ENCODE results near the gene GADD45G. TPM values are rescaled to one million over a fixed set of nuclear protein-coding genes. Genes with fewer than 3 reads are reported as not detected.
A peak's percentile ranks its signal among the peaks of the same experiment; 100 is the strongest.

The GADD45G gene
- total RNA-seq, 1 donor from 2014 or later = 16.2 TPM

- Histone ChIP-seq H3K4me1 (no peaks in the 10 kb centered on the region), H3K36me3 (no peaks in the 10 kb centered on the region), H3K4me3 (no peak overlapping the region), H3K9me3 (no peaks in the 10 kb centered on the region), H3K27ac (no peak overlapping the region), H3K27me3 (no peaks in the 10 kb centered on the region)
- TF ChIP-seq POLR2A (IDR thresholded peaks at IDR 0.05) = no peak
- no peak for TF ChIP-seq POLR2AphosphoS5 (IDR thresholded peaks at IDR 0.05; ENCODE audit: insufficient read depth in 1 of 2, low read depth in 1 of 2)
- peak; percentile 44 to 84 (median 71) for TF ChIP-seq CTCF (IDR thresholded peaks at IDR 0.05)
- intact Hi-C loops (cut with DNase I) = loop anchor here (5.0 kb wide), 1 partner anchor 504 kb away; no protein-coding TSS in a partner anchor
- DNase-seq (ENCODE audit: extremely low spot score in 2 of 2) = peak; percentile 72
These were observed 7.0 kb upstream of the GADD45G start for GRCh38 chr9:89597711-89598362.

DNA sequence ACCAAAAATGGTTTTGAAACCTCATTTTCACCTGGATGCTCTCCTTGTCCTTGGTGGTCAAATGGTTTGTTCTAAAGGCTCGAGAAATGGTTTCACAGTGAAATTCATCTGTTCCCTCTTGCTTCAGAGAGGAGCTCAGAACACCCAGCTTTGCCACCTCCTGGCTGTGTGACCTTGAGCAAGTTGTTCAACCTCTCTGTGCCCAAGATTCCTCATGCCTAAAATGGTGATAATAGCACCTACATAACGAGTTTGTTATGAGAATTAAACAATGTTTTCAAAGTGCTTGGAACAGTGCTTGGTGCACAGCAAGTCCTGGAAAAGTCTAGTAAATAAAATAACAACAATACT lies 6.5 kb upstream of the GADD45G start:
- H3K4me3 ChIP-seq = no peak overlapping the region
- intact Hi-C loops (cut with DNase I) = loop anchor here (5.0 kb wide), 1 partner anchor 504 kb away; no protein-coding TSS in a partner anchor
- H3K9me3 ChIP-seq = no peaks in the 10 kb centered on the region
- peaks cover 4% of the 10 kb centered on the region for H3K4me1 ChIP-seq
- H3K27me3 ChIP-seq = no peaks in the 10 kb centered on the region
- no peak for TF ChIP-seq CTCF (IDR thresholded peaks at IDR 0.05)
- TF ChIP-seq POLR2AphosphoS5 (IDR thresholded peaks at IDR 0.05; ENCODE audit: insufficient read depth in 1 of 2, low read depth in 1 of 2) = no peak
- TF ChIP-seq POLR2A (IDR thresholded peaks at IDR 0.05) = no peak
- no peak overlapping the region for H3K27ac ChIP-seq
- no peaks in the 10 kb centered on the region for H3K36me3 ChIP-seq
- DNase-seq (ENCODE audit: extremely low spot score in 2 of 2) = no peak

- Histone ChIP-seq H3K9me3 (no peaks in the 10 kb centered on the region), H3K36me3 (no peaks in the 10 kb centered on the region), H3K27me3 (no peaks in the 10 kb centered on the region), H3K4me3 (no peak overlapping the region), H3K27ac (no peak overlapping the region), H3K4me1 (peaks cover 10% of the 10 kb centered on the region)
- TF ChIP-seq CTCF (IDR thresholded peaks at IDR 0.05) = no peak
- TF ChIP-seq POLR2AphosphoS5 (IDR thresholded peaks at IDR 0.05; ENCODE audit: insufficient read depth in 1 of 2, low read depth in 1 of 2) = no peak
- no peak for TF ChIP-seq POLR2A (IDR thresholded peaks at IDR 0.05)
- DNase-seq (ENCODE audit: extremely low spot score in 2 of 2) = peak in 1 of 2 donors; percentile 86
- intact Hi-C loops (cut with DNase I) = loop anchor here (5.0 kb wide), 1 partner anchor 503 kb away; no protein-coding TSS in a partner anchor
These were observed 5.9 kb upstream of the GADD45G start for GRCh38 chr9:89598926-89599325.

GRCh38 chr9:89600831-89601230 lies 4.0 kb upstream of the GADD45G start:
- Histone ChIP-seq H3K27me3 (no peaks in the 10 kb centered on the region), H3K9me3 (no peaks in the 10 kb centered on the region), H3K27ac (no peak overlapping the region), H3K4me1 (peaks cover 15% of the 10 kb centered on the region), H3K36me3 (no peaks in the 10 kb centered on the region), H3K4me3 (no peak overlapping the region)
- TF ChIP-seq POLR2A (IDR thresholded peaks at IDR 0.05) (no peak), POLR2AphosphoS5 (IDR thresholded peaks at IDR 0.05; ENCODE audit: insufficient read depth in 1 of 2, low read depth in 1 of 2) (no peak), CTCF (IDR thresholded peaks at IDR 0.05) (no peak)
- peak in 1 of 2 donors; percentile 75 for DNase-seq (ENCODE audit: extremely low spot score in 2 of 2)
- intact Hi-C loops (cut with DNase I) = loop anchor here (10.0 kb wide), 1 partner anchor 404 kb away; no protein-coding TSS in a partner anchor

- H3K4me3 ChIP-seq = no peak overlapping the region
These were observed 3.5 kb upstream of the GADD45G start for GRCh38 chr9:89601306-89601705.

More at GRCh38 chr9:89601306-89601705, 3.5 kb upstream of the GADD45G start:
- intact Hi-C loops (cut with DNase I) = loop anchor here (10.0 kb wide), 1 partner anchor 403 kb away; no protein-coding TSS in a partner anchor
- H3K9me3 ChIP-seq = no peaks in the 10 kb centered on the region
- no peak overlapping the region for H3K27ac ChIP-seq
- H3K4me1 ChIP-seq = peaks cover 16% of the 10 kb centered on the region
- TF ChIP-seq POLR2AphosphoS5 (IDR thresholded peaks at IDR 0.05; ENCODE audit: insufficient read depth in 1 of 2, low read depth in 1 of 2) = no peak
- no peak for TF ChIP-seq POLR2A (IDR thresholded peaks at IDR 0.05)
- no peak for TF ChIP-seq CTCF (IDR thresholded peaks at IDR 0.05)
- DNase-seq (ENCODE audit: extremely low spot score in 2 of 2) = peak in 1 of 2 donors; percentile 42
- H3K27me3 ChIP-seq = no peaks in the 10 kb centered on the region
- H3K36me3 ChIP-seq = no peaks in the 10 kb centered on the region

Data from vagina (tissue), 2 donors.